HEK293 (cell line): ENCODE measurements around the gene SCUBE3.

ENCODE experiments used
- CTCF ChIP-seq: fragments of 450-650 bp; formaldehyde crosslinking; IDR thresholded peaks from 2 replicates; pipeline ENCODE4 v1.5.1; 2016; ENCODE audit warnings: missing biosample characterization, missing genetic modification characterization
- ZBTB10 ChIP-seq: fragments of 450-650 bp; formaldehyde crosslinking; IDR thresholded peaks from 2 replicates; pipeline ENCODE4 v1.5.1; 2016; ENCODE audit warnings: missing biosample characterization, missing genetic modification characterization
- ZNF10 ChIP-seq: fragments of 450-650 bp; formaldehyde crosslinking; IDR thresholded peaks from 2 replicates; pipeline ENCODE4 v1.5.1; 2017; ENCODE audit warnings: missing biosample characterization, missing genetic modification characterization
- ZNF112 ChIP-seq: fragments of 450-650 bp; formaldehyde crosslinking; IDR thresholded peaks from 2 replicates; pipeline ENCODE4 v1.5.0; 2017; ENCODE audit warnings: missing biosample characterization, missing genetic modification characterization
- ZNF114 ChIP-seq: fragments of 450-650 bp; formaldehyde crosslinking; IDR thresholded peaks from 2 replicates; pipeline ENCODE4 v1.5.0; 2017; ENCODE audit warnings: missing biosample characterization, missing genetic modification characterization
- ZNF140 ChIP-seq: fragments of 450-650 bp; formaldehyde crosslinking; IDR thresholded peaks from 2 replicates; pipeline ENCODE4 v1.5.1; 2016; ENCODE audit warnings: missing biosample characterization, missing genetic modification characterization
- ZNF335 ChIP-seq: fragments of 450-650 bp; formaldehyde crosslinking; conservative IDR thresholded peaks from 2 replicates; pipeline ENCODE4 v1.5.1; 2016; ENCODE audit warnings: missing biosample characterization, missing genetic modification characterization
- ZNF629 ChIP-seq: fragments of 450-650 bp; formaldehyde crosslinking; IDR thresholded peaks from 2 replicates; pipeline ENCODE4 v1.5.1; 2017; ENCODE audit warnings: missing biosample characterization, missing genetic modification characterization

- TF ChIP-seq CTCF (tag by site-specific recombination), result no peak
- TF ChIP-seq ZNF629 (tag by site-specific recombination), result no peak
- TF ChIP-seq ZNF114 (tag by site-specific recombination), result no peak
- no peak for TF ChIP-seq ZNF335 (tag by site-specific recombination)
- TF ChIP-seq ZBTB10 (tag by site-specific recombination), result no peak
- TF ChIP-seq ZNF140 (tag by site-specific recombination), result no peak
- TF ChIP-seq ZNF10 (tag by site-specific recombination), result no peak
- TF ChIP-seq ZNF112 (tag by site-specific recombination), result no peak
Observed at GRCh38 chr6:35186571-35186970, 27.2 kb upstream of the SCUBE3 start.
